GM23338 (cell line): Measurements from ENCODE around the gene ASB15.

Experiments used
- CREB1 ChIP-seq: fragments of 250-450 bp; sonication (Bioruptor Pico); IDR thresholded peaks from 2 replicates; pipeline ENCODE4 v1.5.0; 2020; ENCODE audit warnings: low read depth, mild to moderate bottlenecking, moderate library complexity
- EZH2 ChIP-seq: fragments of 200-600 bp; sonication (generic); IDR thresholded peaks from one replicate; pipeline ENCODE4 v1.8.0; 2017; ENCODE audit warnings: antibody characterized with exemption, mild to moderate bottlenecking, low read depth; ENCODE audit not compliant: unreplicated experiment
- EZH2phosphoT487 ChIP-seq: fragments of 200-600 bp; sonication (generic); IDR thresholded peaks from one replicate; pipeline ENCODE4 v1.8.1; 2018; ENCODE audit warnings: antibody characterized with exemption; ENCODE audit not compliant: unreplicated experiment
- JUNB ChIP-seq: IDR thresholded peaks from one replicate; pipeline ENCODE4 v1.6.1; 2016; ENCODE audit warnings: antibody characterized with exemption; ENCODE audit not compliant: unreplicated experiment
- POLR2AphosphoS5 ChIP-seq: IDR thresholded peaks from 2 replicates; pipeline ENCODE4 v1.6.1; 2016; ENCODE audit warnings: antibody characterized with exemption, low read depth
- ZNF114 ChIP-seq: fragments of 250-450 bp; sonication (Bioruptor Pico); IDR thresholded peaks from 2 replicates; pipeline ENCODE4 v1.5.0; 2020; ENCODE audit warnings: mild to moderate bottlenecking, moderate library complexity
- TF ChIP-seq, protein P1 (sequence below), 2 experiments: fragments of 200-600 bp in 1 of 2; sonication (generic) in 1 of 2; conservative IDR thresholded peaks; 2 replicates each; pipeline versions ENCODE4 v1.5.1 to v1.6.1; 2016 to 2017; ENCODE audit warnings: antibody characterized with exemption in 2 of 2, low read depth in 2 of 2, mild to moderate bottlenecking in 2 of 2, moderate library complexity in 1 of 2
- TF ChIP-seq, protein P2 (sequence below): IDR thresholded peaks from one replicate; pipeline ENCODE4 v1.6.1; 2018; ENCODE audit warnings: antibody characterized with exemption; ENCODE audit not compliant: unreplicated experiment

DNA sequence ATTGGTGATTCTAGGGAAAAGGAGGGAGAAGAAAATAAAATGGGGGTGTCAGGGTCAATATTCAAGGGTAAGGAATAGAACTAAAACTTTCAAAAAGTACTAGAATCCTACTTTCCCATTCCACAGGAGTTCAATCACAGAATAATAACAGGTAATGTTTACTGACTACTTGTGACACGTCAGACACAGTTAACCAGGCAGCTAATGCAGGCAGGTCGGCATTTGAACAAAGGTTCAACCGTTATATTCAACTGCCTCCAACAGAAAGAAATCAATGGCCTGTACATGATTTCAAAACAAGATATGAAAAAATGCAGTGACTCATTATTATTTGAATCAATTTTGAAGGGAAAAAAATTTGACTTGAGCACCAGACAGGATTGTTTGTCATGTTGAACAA lies 3.1 kb downstream of the ASB15 start:
- TF ChIP-seq, protein P1, sequence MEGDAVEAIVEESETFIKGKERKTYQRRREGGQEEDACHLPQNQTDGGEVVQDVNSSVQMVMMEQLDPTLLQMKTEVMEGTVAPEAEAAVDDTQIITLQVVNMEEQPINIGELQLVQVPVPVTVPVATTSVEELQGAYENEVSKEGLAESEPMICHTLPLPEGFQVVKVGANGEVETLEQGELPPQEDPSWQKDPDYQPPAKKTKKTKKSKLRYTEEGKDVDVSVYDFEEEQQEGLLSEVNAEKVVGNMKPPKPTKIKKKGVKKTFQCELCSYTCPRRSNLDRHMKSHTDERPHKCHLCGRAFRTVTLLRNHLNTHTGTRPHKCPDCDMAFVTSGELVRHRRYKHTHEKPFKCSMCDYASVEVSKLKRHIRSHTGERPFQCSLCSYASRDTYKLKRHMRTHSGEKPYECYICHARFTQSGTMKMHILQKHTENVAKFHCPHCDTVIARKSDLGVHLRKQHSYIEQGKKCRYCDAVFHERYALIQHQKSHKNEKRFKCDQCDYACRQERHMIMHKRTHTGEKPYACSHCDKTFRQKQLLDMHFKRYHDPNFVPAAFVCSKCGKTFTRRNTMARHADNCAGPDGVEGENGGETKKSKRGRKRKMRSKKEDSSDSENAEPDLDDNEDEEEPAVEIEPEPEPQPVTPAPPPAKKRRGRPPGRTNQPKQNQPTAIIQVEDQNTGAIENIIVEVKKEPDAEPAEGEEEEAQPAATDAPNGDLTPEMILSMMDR (conservative IDR thresholded peaks at IDR 0.05; ENCODE audit: low read depth in 2 of 2): no peak
- TF ChIP-seq POLR2AphosphoS5 (no peak), EZH2phosphoT487 (no peak), EZH2 (no peak), CREB1 (CRISPR knock-in tag) (no peak), JUNB (no peak), ZNF114 (no peak)
- TF ChIP-seq, protein P2, sequence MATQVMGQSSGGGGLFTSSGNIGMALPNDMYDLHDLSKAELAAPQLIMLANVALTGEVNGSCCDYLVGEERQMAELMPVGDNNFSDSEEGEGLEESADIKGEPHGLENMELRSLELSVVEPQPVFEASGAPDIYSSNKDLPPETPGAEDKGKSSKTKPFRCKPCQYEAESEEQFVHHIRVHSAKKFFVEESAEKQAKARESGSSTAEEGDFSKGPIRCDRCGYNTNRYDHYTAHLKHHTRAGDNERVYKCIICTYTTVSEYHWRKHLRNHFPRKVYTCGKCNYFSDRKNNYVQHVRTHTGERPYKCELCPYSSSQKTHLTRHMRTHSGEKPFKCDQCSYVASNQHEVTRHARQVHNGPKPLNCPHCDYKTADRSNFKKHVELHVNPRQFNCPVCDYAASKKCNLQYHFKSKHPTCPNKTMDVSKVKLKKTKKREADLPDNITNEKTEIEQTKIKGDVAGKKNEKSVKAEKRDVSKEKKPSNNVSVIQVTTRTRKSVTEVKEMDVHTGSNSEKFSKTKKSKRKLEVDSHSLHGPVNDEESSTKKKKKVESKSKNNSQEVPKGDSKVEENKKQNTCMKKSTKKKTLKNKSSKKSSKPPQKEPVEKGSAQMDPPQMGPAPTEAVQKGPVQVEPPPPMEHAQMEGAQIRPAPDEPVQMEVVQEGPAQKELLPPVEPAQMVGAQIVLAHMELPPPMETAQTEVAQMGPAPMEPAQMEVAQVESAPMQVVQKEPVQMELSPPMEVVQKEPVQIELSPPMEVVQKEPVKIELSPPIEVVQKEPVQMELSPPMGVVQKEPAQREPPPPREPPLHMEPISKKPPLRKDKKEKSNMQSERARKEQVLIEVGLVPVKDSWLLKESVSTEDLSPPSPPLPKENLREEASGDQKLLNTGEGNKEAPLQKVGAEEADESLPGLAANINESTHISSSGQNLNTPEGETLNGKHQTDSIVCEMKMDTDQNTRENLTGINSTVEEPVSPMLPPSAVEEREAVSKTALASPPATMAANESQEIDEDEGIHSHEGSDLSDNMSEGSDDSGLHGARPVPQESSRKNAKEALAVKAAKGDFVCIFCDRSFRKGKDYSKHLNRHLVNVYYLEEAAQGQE: no peak
